ENCODE data around the gene SDCBP2.

SDCBP2 gene

GRCh38 chr20:1331101-1331500 lies 2.2 kb upstream of the SDCBP2 start:
- TF ChIP-seq CTCF (IDR thresholded peaks at IDR 0.05; ENCODE audit: low read depth, low read length) = no peak
- no peak overlapping the region for H3K27ac ChIP-seq

DNA sequence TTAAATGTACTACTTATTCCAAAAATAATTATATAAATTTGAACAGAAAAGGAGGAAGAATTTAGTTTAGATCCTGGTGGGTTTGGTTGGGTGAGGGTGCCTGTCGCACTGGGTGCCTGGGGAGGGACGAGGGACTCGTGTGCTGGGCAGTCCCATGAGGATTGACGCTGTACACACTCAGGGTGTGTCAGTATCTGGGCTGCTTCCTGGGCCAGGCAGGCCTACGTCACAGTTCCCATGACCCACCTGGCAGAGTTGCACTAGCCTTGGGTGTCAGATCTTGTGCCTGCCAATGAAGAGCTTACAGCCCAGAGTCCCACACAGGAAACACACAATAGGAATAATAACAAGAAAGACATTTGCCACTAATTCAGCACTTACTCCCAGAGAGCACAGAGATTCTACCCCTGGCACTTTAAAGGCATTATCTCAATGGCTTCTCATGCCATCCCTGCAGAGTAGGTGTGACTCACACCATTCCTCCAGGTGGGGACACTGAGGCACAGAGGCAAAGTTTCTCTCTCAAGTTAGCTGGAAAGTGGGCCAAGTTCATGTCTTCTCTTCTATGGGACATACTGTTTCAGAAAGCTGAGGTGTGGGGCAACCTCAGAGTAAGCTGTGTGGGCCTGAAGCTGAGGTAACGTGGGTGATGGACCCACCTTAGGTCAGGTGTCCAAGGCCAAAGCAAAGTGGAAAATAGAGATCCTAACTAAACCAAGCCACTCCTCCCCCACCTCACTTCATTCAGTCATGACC lies 1.3 kb upstream of the SDCBP2 start:
- no peak for DNase-seq
- Histone ChIP-seq H3K36me3 (peaks cover 10% of the 10 kb centered on the region), H3K27me3 (ENCODE audit: insufficient read depth, low read depth, severe bottlenecking) (no peaks in the 10 kb centered on the region), H3K4me3 (ENCODE audit: low read depth, low read length) (no peak overlapping the region), H3K27ac (no peak overlapping the region), H3K9me3 (ENCODE audit: severe bottlenecking) (no peaks in the 10 kb centered on the region)
- TF ChIP-seq CTCF (IDR thresholded peaks at IDR 0.05; ENCODE audit: low read depth, low read length) = no peak

More at GRCh38 chr20:1331101-1331500, 2.2 kb upstream of the SDCBP2 start:
- DNase-seq = no peak
- H3K27me3 ChIP-seq (ENCODE audit: insufficient read depth, low read depth, severe bottlenecking) = no peaks in the 10 kb centered on the region
- no peak overlapping the region for H3K4me3 ChIP-seq (ENCODE audit: low read depth, low read length)
- peaks cover 10% of the 10 kb centered on the region for H3K36me3 ChIP-seq
- H3K9me3 ChIP-seq (ENCODE audit: severe bottlenecking) = no peaks in the 10 kb centered on the region

DNA sequence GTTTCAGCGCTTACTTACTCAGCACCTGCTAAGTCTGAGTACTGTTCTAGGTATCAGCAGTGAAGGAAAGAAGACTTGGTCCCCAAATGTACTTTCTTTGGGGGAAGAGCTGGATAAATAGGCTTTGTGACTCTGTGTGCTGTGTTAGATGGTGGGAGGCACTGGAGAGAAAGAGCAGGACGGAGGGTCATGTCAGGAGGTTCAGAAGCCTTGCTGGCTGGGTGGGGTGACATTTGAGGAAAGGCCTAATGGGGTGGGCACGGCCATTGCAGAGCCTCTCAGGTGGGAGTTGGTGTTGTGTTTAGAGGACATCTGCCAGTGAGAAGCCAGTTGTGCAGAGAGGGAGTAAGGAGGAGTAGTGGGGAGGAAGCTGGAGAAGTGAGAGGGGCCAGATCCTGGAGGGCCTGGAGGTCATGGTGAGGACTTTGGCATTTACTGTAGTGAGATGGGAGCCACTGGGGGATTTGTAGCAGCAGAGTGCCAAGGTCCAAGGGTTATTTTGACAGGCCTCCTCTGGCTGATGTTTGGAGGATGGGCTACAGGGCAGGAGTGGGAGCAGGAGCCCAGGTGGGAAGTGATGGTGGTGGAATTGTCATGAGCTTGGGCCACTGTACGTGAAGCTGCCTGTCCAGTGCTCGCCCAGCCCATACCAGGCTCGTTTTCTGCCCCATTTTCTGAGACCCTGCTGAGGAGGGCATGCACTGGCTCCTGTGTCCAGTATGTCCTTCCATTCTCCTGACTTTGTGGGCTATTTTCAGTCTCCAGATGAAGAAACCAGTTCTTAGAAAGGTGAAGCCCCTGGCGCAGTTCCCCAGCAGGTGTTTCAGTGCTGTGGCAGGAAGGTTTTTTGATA lies 886 bp downstream of the SDCBP2 start:
- Histone ChIP-seq H3K27me3 (ENCODE audit: insufficient read depth, low read depth, severe bottlenecking) (no peaks in the 10 kb centered on the region), H3K4me3 (ENCODE audit: low read depth, low read length) (no peak overlapping the region), H3K9me3 (ENCODE audit: severe bottlenecking) (no peaks in the 10 kb centered on the region), H3K36me3 (peaks cover 10% of the 10 kb centered on the region), H3K27ac (no peak overlapping the region)
- no peak for TF ChIP-seq CTCF (IDR thresholded peaks at IDR 0.05; ENCODE audit: low read depth, low read length)
- no peak for DNase-seq

- TF ChIP-seq CTCF (IDR thresholded peaks at IDR 0.05; ENCODE audit: low read depth, low read length) = no peak
- Histone ChIP-seq H3K27ac (no peak overlapping the region), H3K27me3 (ENCODE audit: insufficient read depth, low read depth, severe bottlenecking) (no peaks in the 10 kb centered on the region)
Observed at GRCh38 chr20:1327241-1327653, 1.7 kb downstream of the SDCBP2 start.

GRCh38 chr20:1326031-1326930 lies 2.7 kb downstream of the SDCBP2 start:
- Histone ChIP-seq H3K27ac (peak overlapping the region; percentile 89), H3K4me3 (ENCODE audit: low read depth, low read length) (peak overlapping the region; percentile 97), H3K27me3 (ENCODE audit: insufficient read depth, low read depth, severe bottlenecking) (no peaks in the 10 kb centered on the region), H3K9me3 (ENCODE audit: severe bottlenecking) (no peaks in the 10 kb centered on the region), H3K36me3 (peaks cover 5% of the 10 kb centered on the region; the same call in 1 of the 2 replicates)
- TF ChIP-seq CTCF (IDR thresholded peaks at IDR 0.05; ENCODE audit: low read depth, low read length) = no peak
- DNase-seq = no peak

More at GRCh38 chr20:1327241-1327653, 1.7 kb downstream of the SDCBP2 start:
- peaks cover 5% of the 10 kb centered on the region; the same call in 1 of the 2 replicates for H3K36me3 ChIP-seq
- no peaks in the 10 kb centered on the region for H3K9me3 ChIP-seq (ENCODE audit: severe bottlenecking)
- no peak for DNase-seq
- no peak overlapping the region for H3K4me3 ChIP-seq (ENCODE audit: low read depth, low read length)
